ENCODE measurements around the gene GFPT2. TPM values are rescaled to one million over a fixed set of nuclear protein-coding genes. Genes with fewer than 3 reads are reported as not detected.

The GFPT2 gene
- total RNA-seq, 1 donor from 2014 or later: 1.7 TPM

- DNase-seq (ENCODE audit: low spot score, unreplicated experiment): no peak
- H3K9me3 Mint-ChIP-seq (ENCODE audit: low read depth): no peaks in the 10 kb centered on the region
- peaks cover 39% of the 10 kb centered on the region for H3K27me3 Mint-ChIP-seq
Observed at GRCh38 chr5:180358179-180358578, 5.0 kb upstream of the GFPT2 start.

GRCh38 chr5:180354966-180355365 lies 1.8 kb upstream of the GFPT2 start:
- Mint-ChIP-seq H3K27ac (no peak overlapping the region), H3K4me1 (ENCODE audit: low read depth) (peaks cover 7% of the 10 kb centered on the region), H3K36me3 (ENCODE audit: insufficient read depth) (no peaks in the 10 kb centered on the region), H3K9me3 (ENCODE audit: low read depth) (no peaks in the 10 kb centered on the region), H3K27me3 (peaks cover 61% of the 10 kb centered on the region), H3K4me3 (ENCODE audit: low read depth) (no peak overlapping the region)
- no peak for DNase-seq (ENCODE audit: low spot score, unreplicated experiment)
- TF ChIP-seq CTCF (IDR thresholded peaks at IDR 0.05; ENCODE audit: unreplicated experiment): no peak

More at GRCh38 chr5:180358179-180358578, 5.0 kb upstream of the GFPT2 start:
- no peak overlapping the region for H3K27ac Mint-ChIP-seq
- peaks cover 5% of the 10 kb centered on the region for H3K4me1 Mint-ChIP-seq (ENCODE audit: low read depth)
- no peak overlapping the region for H3K4me3 Mint-ChIP-seq (ENCODE audit: low read depth)
- no peaks in the 10 kb centered on the region for H3K36me3 Mint-ChIP-seq (ENCODE audit: insufficient read depth)
- TF ChIP-seq CTCF (IDR thresholded peaks at IDR 0.05; ENCODE audit: unreplicated experiment): no peak

GRCh38 chr5:180353980-180354452 lies 880 bp upstream of the GFPT2 start:
- Mint-ChIP-seq H3K27me3 (peaks cover 68% of the 10 kb centered on the region), H3K4me1 (ENCODE audit: low read depth) (peaks cover 7% of the 10 kb centered on the region), H3K36me3 (ENCODE audit: insufficient read depth) (no peaks in the 10 kb centered on the region), H3K4me3 (ENCODE audit: low read depth) (peak overlapping the region; percentile 70), H3K9me3 (ENCODE audit: low read depth) (no peaks in the 10 kb centered on the region), H3K27ac (peak overlapping the region; percentile 24)
- DNase-seq (ENCODE audit: low spot score, unreplicated experiment): no peak
- no peak for TF ChIP-seq CTCF (IDR thresholded peaks at IDR 0.05; ENCODE audit: unreplicated experiment)

GRCh38 chr5:180352116-180353047 lies 754 bp downstream of the GFPT2 start:
- H3K4me1 Mint-ChIP-seq (ENCODE audit: low read depth): peaks cover 7% of the 10 kb centered on the region
- no peak overlapping the region for H3K27ac Mint-ChIP-seq
- H3K36me3 Mint-ChIP-seq (ENCODE audit: insufficient read depth): no peaks in the 10 kb centered on the region
- TF ChIP-seq CTCF (IDR thresholded peaks at IDR 0.05; ENCODE audit: unreplicated experiment): no peak
- peaks cover 69% of the 10 kb centered on the region for H3K27me3 Mint-ChIP-seq
- no peaks in the 10 kb centered on the region for H3K9me3 Mint-ChIP-seq (ENCODE audit: low read depth)
- DNase-seq (ENCODE audit: low spot score, unreplicated experiment): no peak
- peak overlapping the region; percentile 70 for H3K4me3 Mint-ChIP-seq (ENCODE audit: low read depth)

- Mint-ChIP-seq H3K4me1 (ENCODE audit: low read depth) (peaks cover 7% of the 10 kb centered on the region), H3K27me3 (peaks cover 67% of the 10 kb centered on the region), H3K4me3 (ENCODE audit: low read depth) (no peak overlapping the region), H3K36me3 (ENCODE audit: insufficient read depth) (no peaks in the 10 kb centered on the region), H3K9me3 (ENCODE audit: low read depth) (no peaks in the 10 kb centered on the region), H3K27ac (no peak overlapping the region)
- no peak for DNase-seq (ENCODE audit: low spot score, unreplicated experiment)
- TF ChIP-seq CTCF (IDR thresholded peaks at IDR 0.05; ENCODE audit: unreplicated experiment): no peak
Observed at GRCh38 chr5:180350711-180351465, 2.2 kb downstream of the GFPT2 start.
